GM21381 (cell line): Measurements from ENCODE around the gene PITHD1.
"Not testable (repeated sequence)": the region's sequence is repeated elsewhere in the genome, so short reads cannot be mapped to it uniquely, and the experiment has no call there.

Experiments
- ATAC-seq: cut with Tn5 transposase; IDR thresholded peaks from one replicate; pipeline ENCODE4 v1.9.1; 2021; ENCODE audit warnings: mild to moderate bottlenecking, moderate library complexity; ENCODE audit not compliant: unreplicated experiment

Gene PITHD1

GRCh38 chr1:23772854-23773242, 5.4 kb upstream of the PITHD1 start:
- ATAC-seq: no peak

- no peak for ATAC-seq
Observed at GRCh38 chr1:23774174-23774880, 3.9 kb upstream of the PITHD1 start.

- no peak for ATAC-seq
Observed at GRCh38 chr1:23776217-23776616, 2.0 kb upstream of the PITHD1 start.

GRCh38 chr1:23779826-23780371, 1.7 kb downstream of the PITHD1 start:
- ATAC-seq: no peak

GRCh38 chr1:23783141-23783540, 4.9 kb downstream of the PITHD1 start:
- ATAC-seq: not testable (repeated sequence)

- no peak for ATAC-seq
Observed at GRCh38 chr1:23784846-23785245, 6.6 kb downstream of the PITHD1 start.

- no peak for ATAC-seq
Observed at GRCh38 chr1:23787701-23788100, 9.5 kb downstream of the PITHD1 start.

- no peak for ATAC-seq
Observed at GRCh38 chr1:23788695-23789094, 10.5 kb downstream of the PITHD1 start.

- peak; percentile 90 for ATAC-seq
Observed at GRCh38 chr1:23790696-23791515, 12.7 kb downstream of the PITHD1 start, which contains the start of gene LYPLA2. LYPLA2 (plus strand) TSS chr1:23791145; CDS start chr1:23792683, 1,538 bp downstream.

GRCh38 chr1:23791516-23792047, 13.4 kb downstream of the PITHD1 start:
- no peak for ATAC-seq

- ATAC-seq: no peak
Observed at GRCh38 chr1:23792151-23792945, 14.1 kb downstream of the PITHD1 start.

GRCh38 chr1:23793018-23793781, 15.0 kb downstream of the PITHD1 start:
- no peak for ATAC-seq

GRCh38 chr1:23793861-23794731, 15.9 kb downstream of the PITHD1 start:
- ATAC-seq: no peak

- ATAC-seq: not testable (repeated sequence)
Observed at GRCh38 chr1:23794732-23795182, 16.5 kb downstream of the PITHD1 start.

- no peak for ATAC-seq
Observed at GRCh38 chr1:23795676-23796465, 17.7 kb downstream of the PITHD1 start.

- no peak for ATAC-seq
Observed at GRCh38 chr1:23796466-23797271, 18.5 kb downstream of the PITHD1 start.
